Measurements from ENCODE around the gene XCR1. TPM values are rescaled to one million over a fixed set of nuclear protein-coding genes. Genes with fewer than 3 reads are reported as not detected.

The XCR1 gene
- total and polyA plus RNA-seq, 2 of the 8 experiments (the other 6 are each of a cell fraction or from before 2014, with no cell fraction given) = 0.53 TPM; not detected in 1

GRCh38 chr3:46021516-46021915 lies 5.8 kb downstream of the XCR1 start:
- WGBS, 2 experiments (ENCODE audit: extremely low coverage in 1 of 2, insufficient coverage in 1 of 2, insufficient read length in 1 of 2, insufficient replicate concordance in 2 of 2, low coverage in 1 of 2, low lambda C conversion rate in 2 of 2, missing lambda C conversion rate in 1 of 2) = 96% methylated on average over 7 of the region's 8 CpGs; no CpG with 5 or more reads in 1 of the 2 experiments
- no peak overlapping the region for H2BK12ac ChIP-seq (ENCODE audit: low read depth, low read length)
- TF ChIP-seq TEAD4 (IDR thresholded peaks at IDR 0.05; ENCODE audit: low read depth, low read length) = no peak
- no peak for TF ChIP-seq CEBPB (IDR thresholded peaks at IDR 0.05; ENCODE audit: low read depth, low read length)
- no peak for TF ChIP-seq CBX5 (IDR thresholded peaks at IDR 0.05; ENCODE audit: low read depth, low read length)
- no peak for TF ChIP-seq USF2 (IDR thresholded peaks at IDR 0.05; ENCODE audit: low read length)
- TF ChIP-seq CTCF (IDR thresholded peaks at IDR 0.05; ENCODE audit: control extremely low read depth in 1 of 3, insufficient read depth in 1 of 3, low read depth in 1 of 3, low read length in 3 of 3) = no peak
- no peak for TF ChIP-seq PHF8 (conservative IDR thresholded peaks at IDR 0.05; ENCODE audit: low read depth, low read length)
- TF ChIP-seq SUZ12 (IDR thresholded peaks at IDR 0.05; ENCODE audit: low read length) = no peak
- no peak for TF ChIP-seq SIX5 (IDR thresholded peaks at IDR 0.05; ENCODE audit: low read depth, low read length)
- TF ChIP-seq CREB1 (IDR thresholded peaks at IDR 0.05) = no peak
- TF ChIP-seq SRF (IDR thresholded peaks at IDR 0.05; ENCODE audit: low read depth, low read length) = no peak
- TF ChIP-seq CHD2 (IDR thresholded peaks at IDR 0.05; ENCODE audit: low read length) = no peak

More at GRCh38 chr3:46021516-46021915, 5.8 kb downstream of the XCR1 start:
- Histone ChIP-seq H3K4me1 (replicated peaks in 1 of 4; ENCODE audit: control insufficient read depth in 3 of 4, insufficient read depth in 4 of 4, low read length in 3 of 4) (no peaks in the 10 kb centered on the region), H3K36me3 (ENCODE audit: control insufficient read depth in 2 of 4, insufficient read depth in 4 of 4, low read length in 3 of 4) (no peaks in the 10 kb centered on the region), H4K5ac (ENCODE audit: insufficient read length, low read depth, low read length) (no peak overlapping the region), H3K4me3 (ENCODE audit: extremely low read depth in 1 of 4, insufficient read depth in 2 of 4, low read depth in 3 of 4, low read length in 4 of 4) (no peak overlapping the region), H3K23me2 (ENCODE audit: low read depth, low read length) (no peaks in the 10 kb centered on the region), H3K4ac (replicated peaks; ENCODE audit: insufficient read length, low read depth, low read length) (no peak overlapping the region), H3K27ac (ENCODE audit: low read depth, low read length) (no peak overlapping the region), H2AFZ (ENCODE audit: low read length) (no peak overlapping the region), H3K79me2 (ENCODE audit: control insufficient read depth in 1 of 2, insufficient read depth in 2 of 2, low read length in 2 of 2) (no peaks in the 10 kb centered on the region), H2BK5ac (ENCODE audit: low read depth, low read length) (no peak overlapping the region), H3K27me3 (replicated peaks in 1 of 4; ENCODE audit: control insufficient read depth in 3 of 4, extremely low read depth in 1 of 4, insufficient read depth in 3 of 4, low read length in 3 of 4) (no peaks in the 10 kb centered on the region), H2BK120ac (replicated peaks; ENCODE audit: low read depth, low read length) (no peak overlapping the region), H3K23ac (ENCODE audit: insufficient read length) (no peak overlapping the region), H3K56ac (replicated peaks; ENCODE audit: insufficient read length, low read depth, low read length) (no peak overlapping the region), H3K9ac (replicated peaks in 1 of 4; ENCODE audit: extremely low read depth in 1 of 4, low read depth in 3 of 4, low read length in 3 of 4) (no peak overlapping the region), H3K18ac (ENCODE audit: extremely low read depth, low read length) (no peak overlapping the region), H3K14ac (ENCODE audit: insufficient read length) (no peak overlapping the region), H4K20me1 (replicated peaks in 1 of 2; ENCODE audit: control insufficient read depth in 1 of 2, insufficient read depth in 2 of 2, low read length in 2 of 2) (no peaks in the 10 kb centered on the region), H2BK20ac (ENCODE audit: low read length) (no peak overlapping the region), H2BK15ac (ENCODE audit: low read length) (no peak overlapping the region), H3K79me1 (ENCODE audit: low read depth, low read length) (no peaks in the 10 kb centered on the region), H4K91ac (replicated peaks; ENCODE audit: insufficient read length, low read length) (no peak overlapping the region), H4K8ac (ENCODE audit: extremely low read depth, insufficient read depth, low read length) (no peak overlapping the region), H3K4me2 (ENCODE audit: insufficient read depth in 1 of 2, low read depth in 2 of 2, low read length in 2 of 2) (no peak overlapping the region), H3K9me3 (ENCODE audit: insufficient read depth in 2 of 2, low read depth in 1 of 2, low read length in 1 of 2) (no peaks in the 10 kb centered on the region; a peak in 1 of 4 replicates), H2AK5ac (ENCODE audit: low read depth, low read length) (no peak overlapping the region)
- no peak for FAIRE-seq
- DNase-seq (ENCODE audit: low read depth in 1 of 2, low spot score in 2 of 2) = peak in 1 of 2 experiments; percentile 17
- CTCF ChIA-PET (ENCODE audit: partially characterized antibody) = no interaction called here
- POLR2A ChIA-PET (ENCODE audit: partially characterized antibody) = interaction anchor here (0.7 kb wide), 1 partner anchor 82 kb away, joined by 3 read pairs; no protein-coding TSS in a partner anchor

Data from H1 (cell line).